ENCODE measurements around the gene DOCK11.

Gene DOCK11

GRCh38 chrX:118506805-118507480 lies 11.3 kb downstream of the DOCK11 start:
- Histone ChIP-seq H3K9me3 (ENCODE audit: control insufficient read depth, insufficient read depth, low read depth, low read length) (no peaks in the 10 kb centered on the region), H3K4me1 (ENCODE audit: control insufficient read depth, insufficient read depth, low read length) (no peaks in the 10 kb centered on the region), H3K27ac (ENCODE audit: extremely low read depth, low read depth, low read length) (no peak overlapping the region), H3K4me3 (ENCODE audit: low read depth, low read length) (no peak overlapping the region), H3K36me3 (ENCODE audit: control insufficient read depth in 2 of 2, insufficient read depth in 1 of 2, low read length in 2 of 2) (no peaks in the 10 kb centered on the region)
- CTCF ChIA-PET = interaction anchor here (0.7 kb wide), 2 partner anchors 27 to 34 kb away, joined by 3 to 4 read pairs; no protein-coding TSS in a partner anchor
- TF ChIP-seq ZNF311 (tag by site-specific recombination; IDR thresholded peaks at IDR 0.05; ENCODE audit: borderline replicate concordance) (no peak), SP3 (tag by site-specific recombination; IDR thresholded peaks at IDR 0.05) (no peak), HOXD13 (CRISPR knock-in tag; IDR thresholded peaks at IDR 0.05; ENCODE audit: borderline replicate concordance) (no peak), ZNF362 (tag by site-specific recombination; IDR thresholded peaks at IDR 0.05) (no peak), ZNF530 (tag by site-specific recombination; IDR thresholded peaks at IDR 0.05; ENCODE audit: low read depth) (no peak), ZNF23 (tag by site-specific recombination; IDR thresholded peaks at IDR 0.05; ENCODE audit: borderline replicate concordance) (no peak), ZBTB48 (tag by site-specific recombination; IDR thresholded peaks at IDR 0.05) (no peak), ZNF658 (tag by site-specific recombination; IDR thresholded peaks at IDR 0.05) (no peak), ZNF37A (tag by site-specific recombination; IDR thresholded peaks at IDR 0.05) (no peak), ZNF148 (tag by site-specific recombination; IDR thresholded peaks at IDR 0.05; ENCODE audit: borderline replicate concordance) (no peak), ZNF394 (tag by site-specific recombination; IDR thresholded peaks at IDR 0.05; ENCODE audit: borderline replicate concordance) (no peak), ATF2 (tag by site-specific recombination; IDR thresholded peaks at IDR 0.05; ENCODE audit: low read depth) (no peak), ZNF501 (tag by site-specific recombination; IDR thresholded peaks at IDR 0.05) (no peak), SALL2 (tag by site-specific recombination; IDR thresholded peaks at IDR 0.05; ENCODE audit: borderline replicate concordance) (no peak), ZNF24 (tag by site-specific recombination; IDR thresholded peaks at IDR 0.05) (no peak)
- TF ChIP-seq, protein P1, sequence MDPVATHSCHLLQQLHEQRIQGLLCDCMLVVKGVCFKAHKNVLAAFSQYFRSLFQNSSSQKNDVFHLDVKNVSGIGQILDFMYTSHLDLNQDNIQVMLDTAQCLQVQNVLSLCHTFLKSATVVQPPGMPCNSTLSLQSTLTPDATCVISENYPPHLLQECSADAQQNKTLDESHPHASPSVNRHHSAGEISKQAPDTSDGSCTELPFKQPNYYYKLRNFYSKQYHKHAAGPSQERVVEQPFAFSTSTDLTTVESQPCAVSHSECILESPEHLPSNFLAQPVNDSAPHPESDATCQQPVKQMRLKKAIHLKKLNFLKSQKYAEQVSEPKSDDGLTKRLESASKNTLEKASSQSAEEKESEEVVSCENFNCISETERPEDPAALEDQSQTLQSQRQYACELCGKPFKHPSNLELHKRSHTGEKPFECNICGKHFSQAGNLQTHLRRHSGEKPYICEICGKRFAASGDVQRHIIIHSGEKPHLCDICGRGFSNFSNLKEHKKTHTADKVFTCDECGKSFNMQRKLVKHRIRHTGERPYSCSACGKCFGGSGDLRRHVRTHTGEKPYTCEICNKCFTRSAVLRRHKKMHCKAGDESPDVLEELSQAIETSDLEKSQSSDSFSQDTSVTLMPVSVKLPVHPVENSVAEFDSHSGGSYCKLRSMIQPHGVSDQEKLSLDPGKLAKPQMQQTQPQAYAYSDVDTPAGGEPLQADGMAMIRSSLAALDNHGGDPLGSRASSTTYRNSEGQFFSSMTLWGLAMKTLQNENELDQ (tag by site-specific recombination; IDR thresholded peaks at IDR 0.05; ENCODE audit: low read depth) = no peak
- POLR2A ChIA-PET = interaction anchor here (1.6 kb wide), 1 partner anchor 10 kb away, joined by 4 read pairs; no protein-coding TSS in a partner anchor

GRCh38 chrX:118507766-118508165 lies 12.2 kb downstream of the DOCK11 start:
- H3K4me3 ChIP-seq (ENCODE audit: low read depth, low read length) = no peak overlapping the region
- H3K4me1 ChIP-seq (ENCODE audit: control insufficient read depth, insufficient read depth, low read length) = no peaks in the 10 kb centered on the region
- H3K36me3 ChIP-seq (ENCODE audit: control insufficient read depth in 2 of 2, insufficient read depth in 1 of 2, low read length in 2 of 2) = no peaks in the 10 kb centered on the region
- CTCF ChIA-PET = interaction anchor here (0.7 kb wide), 1 partner anchor 35 kb away, joined by 4 read pairs; no protein-coding TSS in a partner anchor
- H3K27ac ChIP-seq (ENCODE audit: extremely low read depth, low read depth, low read length) = no peak overlapping the region
- POLR2A ChIA-PET = no interaction called here
- no peaks in the 10 kb centered on the region for H3K9me3 ChIP-seq (ENCODE audit: control insufficient read depth, insufficient read depth, low read depth, low read length)
- TF ChIP-seq BCL11B (tag by site-specific recombination; IDR thresholded peaks at IDR 0.05; ENCODE audit: low read depth) = no peak
- TF ChIP-seq ZFP41 (tag by site-specific recombination; IDR thresholded peaks at IDR 0.05; ENCODE audit: borderline replicate concordance) = no peak
- TF ChIP-seq PRDM6 (tag by site-specific recombination; IDR thresholded peaks at IDR 0.05) = no peak
- TF ChIP-seq ZSCAN30 (tag by site-specific recombination; IDR thresholded peaks at IDR 0.05) = no peak
- TF ChIP-seq ZNF670 (tag by site-specific recombination; IDR thresholded peaks at IDR 0.05; ENCODE audit: low read depth) = no peak
- no peak for TF ChIP-seq ZNF664 (tag by site-specific recombination; IDR thresholded peaks at IDR 0.05)
- TF ChIP-seq, protein P2, sequence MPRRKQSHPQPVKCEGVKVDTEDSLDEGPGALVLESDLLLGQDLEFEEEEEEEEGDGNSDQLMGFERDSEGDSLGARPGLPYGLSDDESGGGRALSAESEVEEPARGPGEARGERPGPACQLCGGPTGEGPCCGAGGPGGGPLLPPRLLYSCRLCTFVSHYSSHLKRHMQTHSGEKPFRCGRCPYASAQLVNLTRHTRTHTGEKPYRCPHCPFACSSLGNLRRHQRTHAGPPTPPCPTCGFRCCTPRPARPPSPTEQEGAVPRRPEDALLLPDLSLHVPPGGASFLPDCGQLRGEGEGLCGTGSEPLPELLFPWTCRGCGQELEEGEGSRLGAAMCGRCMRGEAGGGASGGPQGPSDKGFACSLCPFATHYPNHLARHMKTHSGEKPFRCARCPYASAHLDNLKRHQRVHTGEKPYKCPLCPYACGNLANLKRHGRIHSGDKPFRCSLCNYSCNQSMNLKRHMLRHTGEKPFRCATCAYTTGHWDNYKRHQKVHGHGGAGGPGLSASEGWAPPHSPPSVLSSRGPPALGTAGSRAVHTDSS (tag by site-specific recombination; IDR thresholded peaks at IDR 0.05) = no peak

Measured in HEK293 (cell line).